Glutamatergic neuron (in vitro differentiated cells): ENCODE measurements around the gene SFR1. TPM values are rescaled to one million over a fixed set of nuclear protein-coding genes. Genes with fewer than 3 reads are reported as not detected.

Experiments used
- DNase-seq: peaks from one replicate; pipeline ENCODE4 v3.0.0; 2022
- H3K27ac Mint-ChIP-seq: one replicate; pipeline ENCODE4 v1.8.0; 2020; ENCODE audit warnings: mild to moderate bottlenecking, mixed read lengths, inconsistent platforms; ENCODE audit not compliant: unreplicated experiment
- H3K27me3 Mint-ChIP-seq: one replicate; pipeline ENCODE4 v1.8.0; 2020; ENCODE audit warnings: mild to moderate bottlenecking, moderate library complexity, mixed read lengths, inconsistent platforms; ENCODE audit not compliant: unreplicated experiment
- H3K36me3 Mint-ChIP-seq: one replicate; pipeline ENCODE4 v1.8.0; 2020; ENCODE audit warnings: mild to moderate bottlenecking, mixed read lengths, inconsistent platforms; ENCODE audit not compliant: unreplicated experiment
- H3K4me1 Mint-ChIP-seq: one replicate; pipeline ENCODE4 v1.8.0; 2020; ENCODE audit warnings: mild to moderate bottlenecking, low read depth, mixed read lengths, inconsistent platforms; ENCODE audit not compliant: unreplicated experiment
- H3K4me3 Mint-ChIP-seq: one replicate; pipeline ENCODE4 v1.8.0; 2020; ENCODE audit warnings: mild to moderate bottlenecking, mixed read lengths, inconsistent platforms; ENCODE audit not compliant: unreplicated experiment
- H3K9me3 Mint-ChIP-seq: one replicate; pipeline ENCODE4 v1.8.0; 2020; ENCODE audit warnings: mild to moderate bottlenecking, moderate library complexity, mixed read lengths, inconsistent platforms; ENCODE audit not compliant: unreplicated experiment
- total RNA-seq: library from RNA; stranded (reverse); fragmentation: NEBNext Ultra II Directional; extraction: Animal tissue kit (Norgen Biotek cat#: 25700); gene quantifications from one replicate; pipeline ENCODE4 v1.2.1, GENCODE V29; 2021; ENCODE audit not compliant: unreplicated experiment
- TF ChIP-seq, protein P1 (sequence below): fragments of 200-600 bp; sonication (generic); IDR thresholded peaks from one replicate; pipeline ENCODE4 v1.5.0; 2021; ENCODE audit not compliant: partially characterized antibody, unreplicated experiment

Gene SFR1
- total RNA-seq, 1 donor from 2014 or later = 4.7 TPM

DNA sequence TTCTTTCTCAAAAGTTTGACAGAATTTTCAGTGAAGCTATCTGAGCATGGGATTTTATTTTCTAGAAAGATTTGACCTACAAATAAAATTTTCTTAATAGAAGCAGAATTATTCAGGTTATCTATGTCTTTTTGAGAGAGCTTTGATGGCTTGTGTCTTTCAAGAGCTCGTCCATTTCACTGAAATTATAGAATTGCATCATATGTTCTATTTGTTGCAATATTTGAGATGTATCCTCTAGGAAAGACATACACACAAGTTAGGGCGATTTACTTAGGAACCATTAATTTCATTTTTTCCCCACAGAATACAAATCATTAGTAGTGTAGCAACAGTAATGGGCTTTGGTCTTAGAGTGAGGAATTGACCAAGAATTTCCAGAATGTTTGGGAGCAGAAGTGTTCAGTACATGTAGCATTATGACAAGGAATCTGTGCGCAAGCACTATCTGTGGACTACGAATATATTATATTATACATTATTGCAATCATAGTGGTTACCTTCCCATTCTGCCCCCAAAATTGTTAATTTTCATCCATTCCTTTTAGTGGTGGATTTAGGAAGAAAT is 23.5 kb upstream of the SFR1 start:
- TF ChIP-seq, protein P1, sequence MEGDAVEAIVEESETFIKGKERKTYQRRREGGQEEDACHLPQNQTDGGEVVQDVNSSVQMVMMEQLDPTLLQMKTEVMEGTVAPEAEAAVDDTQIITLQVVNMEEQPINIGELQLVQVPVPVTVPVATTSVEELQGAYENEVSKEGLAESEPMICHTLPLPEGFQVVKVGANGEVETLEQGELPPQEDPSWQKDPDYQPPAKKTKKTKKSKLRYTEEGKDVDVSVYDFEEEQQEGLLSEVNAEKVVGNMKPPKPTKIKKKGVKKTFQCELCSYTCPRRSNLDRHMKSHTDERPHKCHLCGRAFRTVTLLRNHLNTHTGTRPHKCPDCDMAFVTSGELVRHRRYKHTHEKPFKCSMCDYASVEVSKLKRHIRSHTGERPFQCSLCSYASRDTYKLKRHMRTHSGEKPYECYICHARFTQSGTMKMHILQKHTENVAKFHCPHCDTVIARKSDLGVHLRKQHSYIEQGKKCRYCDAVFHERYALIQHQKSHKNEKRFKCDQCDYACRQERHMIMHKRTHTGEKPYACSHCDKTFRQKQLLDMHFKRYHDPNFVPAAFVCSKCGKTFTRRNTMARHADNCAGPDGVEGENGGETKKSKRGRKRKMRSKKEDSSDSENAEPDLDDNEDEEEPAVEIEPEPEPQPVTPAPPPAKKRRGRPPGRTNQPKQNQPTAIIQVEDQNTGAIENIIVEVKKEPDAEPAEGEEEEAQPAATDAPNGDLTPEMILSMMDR = no peak
- Mint-ChIP-seq H3K36me3 (peaks cover 8% of the 10 kb centered on the region), H3K27ac (no peak overlapping the region), H3K4me3 (no peak overlapping the region), H3K9me3 (no peaks in the 10 kb centered on the region), H3K4me1 (no peaks in the 10 kb centered on the region), H3K27me3 (no peaks in the 10 kb centered on the region)
- no peak for DNase-seq

DNA sequence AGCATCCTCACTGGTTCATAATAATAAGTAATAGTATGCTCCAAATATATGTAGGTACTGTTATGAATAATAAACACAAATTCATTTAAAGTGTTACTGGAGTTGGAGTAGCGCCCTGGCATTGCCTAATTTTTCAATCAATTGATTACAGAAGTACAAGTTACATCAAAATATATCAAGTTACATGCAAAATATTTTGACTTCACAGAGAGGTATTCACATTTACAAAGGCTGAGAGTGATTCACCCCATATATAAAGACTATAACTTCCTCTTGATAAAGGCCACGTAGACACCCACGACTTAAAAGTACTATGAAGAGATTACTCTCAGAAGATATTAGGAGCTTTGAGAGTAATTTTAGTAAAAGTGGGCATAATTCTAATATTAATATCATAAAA is 22.7 kb upstream of the SFR1 start:
- H3K27me3 Mint-ChIP-seq = no peaks in the 10 kb centered on the region
- no peak overlapping the region for H3K4me3 Mint-ChIP-seq
- no peaks in the 10 kb centered on the region for H3K9me3 Mint-ChIP-seq
- no peaks in the 10 kb centered on the region for H3K4me1 Mint-ChIP-seq
- H3K27ac Mint-ChIP-seq = no peak overlapping the region
- TF ChIP-seq, protein P1 = no peak
- no peak for DNase-seq
- H3K36me3 Mint-ChIP-seq = peaks cover 8% of the 10 kb centered on the region

DNA sequence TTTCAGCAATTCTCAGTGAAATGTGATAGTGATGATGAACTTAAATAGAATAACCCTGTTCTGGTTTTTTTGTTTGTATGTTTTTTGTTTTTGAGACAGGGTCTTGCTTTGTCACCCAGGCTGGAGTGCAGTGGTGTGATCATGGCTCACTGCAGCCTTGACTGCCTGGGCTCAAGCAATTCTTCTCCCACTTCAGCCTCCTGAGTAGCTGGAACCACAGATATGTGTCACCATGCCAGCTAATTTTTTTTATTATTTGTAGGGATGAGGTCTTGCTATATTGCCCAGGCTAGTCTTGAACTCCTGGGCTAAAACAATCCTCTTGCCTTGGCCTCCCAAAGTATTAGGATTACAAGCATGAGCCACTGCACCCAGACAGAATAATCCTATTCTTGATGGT is 22.0 kb upstream of the SFR1 start:
- H3K27ac Mint-ChIP-seq = no peak overlapping the region
- TF ChIP-seq, protein P1 = no peak
- H3K27me3 Mint-ChIP-seq = no peaks in the 10 kb centered on the region
- H3K9me3 Mint-ChIP-seq = no peaks in the 10 kb centered on the region
- DNase-seq = no peak
- peaks cover 8% of the 10 kb centered on the region for H3K36me3 Mint-ChIP-seq
- no peak overlapping the region for H3K4me3 Mint-ChIP-seq
- H3K4me1 Mint-ChIP-seq = no peaks in the 10 kb centered on the region

DNA sequence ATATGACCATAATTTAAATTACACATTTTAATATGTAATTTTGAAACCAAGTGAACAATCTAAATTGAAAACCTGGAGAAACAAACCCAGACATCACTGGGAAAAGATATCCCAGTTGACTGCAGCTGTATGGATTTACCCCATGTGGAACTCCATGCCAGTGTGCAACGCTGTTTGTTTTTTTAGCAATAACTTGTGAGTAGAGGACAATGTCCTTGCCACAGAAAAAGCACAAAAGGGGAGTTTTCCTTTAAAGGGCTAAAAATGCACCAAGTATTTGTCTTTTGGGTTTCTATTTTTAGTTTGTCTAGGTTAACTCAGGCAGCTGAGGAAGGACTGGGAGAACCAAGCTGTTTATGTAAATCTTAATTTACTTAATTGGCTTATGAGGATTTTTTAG is 21.2 kb upstream of the SFR1 start:
- Mint-ChIP-seq H3K4me3 (no peak overlapping the region), H3K27ac (no peak overlapping the region), H3K9me3 (no peaks in the 10 kb centered on the region), H3K4me1 (no peaks in the 10 kb centered on the region), H3K36me3 (peaks cover 8% of the 10 kb centered on the region), H3K27me3 (no peaks in the 10 kb centered on the region)
- TF ChIP-seq, protein P1 = no peak
- no peak for DNase-seq

DNA sequence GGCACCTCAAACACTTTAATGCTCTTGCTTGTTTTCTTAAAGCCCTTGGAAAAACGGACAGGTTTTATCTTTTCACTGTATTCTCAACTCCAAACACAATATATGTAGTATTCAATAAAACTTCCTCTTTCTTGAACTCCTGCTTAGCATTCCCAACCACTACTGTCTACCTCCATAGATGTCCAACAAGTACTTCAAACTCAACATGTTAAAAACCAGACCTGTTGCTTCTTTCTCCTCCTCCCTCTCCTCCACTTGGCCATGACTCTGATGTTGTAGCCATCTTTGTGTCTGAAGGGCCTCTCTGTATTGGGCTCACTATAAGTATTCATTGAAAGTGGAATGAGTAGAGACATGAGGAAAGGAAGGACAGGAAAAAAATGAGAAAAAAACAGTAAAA is 20.1 kb upstream of the SFR1 start:
- Mint-ChIP-seq H3K36me3 (peaks cover 3% of the 10 kb centered on the region), H3K4me1 (no peaks in the 10 kb centered on the region)

More for the DNA sequence above, 20.1 kb upstream of the SFR1 start:
- Mint-ChIP-seq H3K27me3 (no peaks in the 10 kb centered on the region), H3K27ac (no peak overlapping the region), H3K9me3 (no peaks in the 10 kb centered on the region), H3K4me3 (no peak overlapping the region)
- TF ChIP-seq, protein P1 = no peak
- DNase-seq = no peak
